Gastrocnemius medialis (tissue), 4 donors: ENCODE data around the gene TBX2.

Experiments used
- POLR2A ChIP-seq, 2 donors: fragments of 450-650 bp; IDR thresholded peaks; one replicate each; pipeline ENCODE4 v1.6.1; 2017; ENCODE audit warnings: antibody characterized with exemption in 2 of 2, mild to moderate bottlenecking in 2 of 2, moderate library complexity in 2 of 2
- TF ChIP-seq, protein P1 (sequence below), 5 experiments: fragments of 450-650 bp in 3 of 5; fragments of 200-600 bp in 2 of 5; sonication (generic) in 2 of 5; IDR thresholded peaks in 4 of 5; conservative IDR thresholded peaks in 1 of 5; 1 replicate in 4 of 5; 2 replicates in 1 of 5; pipeline ENCODE4 v1.5.1; 2016 to 2019; ENCODE audit warnings: antibody characterized with exemption in 5 of 5, mild to moderate bottlenecking in 3 of 5, moderate library complexity in 3 of 5

- TF ChIP-seq, protein P1, sequence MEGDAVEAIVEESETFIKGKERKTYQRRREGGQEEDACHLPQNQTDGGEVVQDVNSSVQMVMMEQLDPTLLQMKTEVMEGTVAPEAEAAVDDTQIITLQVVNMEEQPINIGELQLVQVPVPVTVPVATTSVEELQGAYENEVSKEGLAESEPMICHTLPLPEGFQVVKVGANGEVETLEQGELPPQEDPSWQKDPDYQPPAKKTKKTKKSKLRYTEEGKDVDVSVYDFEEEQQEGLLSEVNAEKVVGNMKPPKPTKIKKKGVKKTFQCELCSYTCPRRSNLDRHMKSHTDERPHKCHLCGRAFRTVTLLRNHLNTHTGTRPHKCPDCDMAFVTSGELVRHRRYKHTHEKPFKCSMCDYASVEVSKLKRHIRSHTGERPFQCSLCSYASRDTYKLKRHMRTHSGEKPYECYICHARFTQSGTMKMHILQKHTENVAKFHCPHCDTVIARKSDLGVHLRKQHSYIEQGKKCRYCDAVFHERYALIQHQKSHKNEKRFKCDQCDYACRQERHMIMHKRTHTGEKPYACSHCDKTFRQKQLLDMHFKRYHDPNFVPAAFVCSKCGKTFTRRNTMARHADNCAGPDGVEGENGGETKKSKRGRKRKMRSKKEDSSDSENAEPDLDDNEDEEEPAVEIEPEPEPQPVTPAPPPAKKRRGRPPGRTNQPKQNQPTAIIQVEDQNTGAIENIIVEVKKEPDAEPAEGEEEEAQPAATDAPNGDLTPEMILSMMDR (IDR thresholded peaks at IDR 0.05 in 4 of 5, conservative IDR thresholded peaks at IDR 0.05 in 1 of 5): no peak
- TF ChIP-seq POLR2A (IDR thresholded peaks at IDR 0.05): no peak
Observed at GRCh38 chr17:61450641-61451537, 51.2 kb downstream of the TBX2 start.
